ENCODE results near the gene ZNF280B.

- no peak for TF ChIP-seq CTCF (conservative IDR thresholded peaks at IDR 0.05; ENCODE audit: low read length)
- TF ChIP-seq EZH2phosphoT487 (IDR thresholded peaks at IDR 0.05; ENCODE audit: borderline replicate concordance, low read depth, low read length): no peak
These were observed 20.2 kb upstream of the ZNF280B start for GRCh38 chr22:22528780-22529179.

Measured in OCI-LY7 (cell line).